A673 (cell line): ENCODE measurements around the gene HTD2.

ENCODE experiments used
- CTCF ChIP-seq: fragments of 300-800, 200-600 bp; sonication (generic); conservative IDR thresholded peaks from 2 replicates; pipeline ENCODE4 v1.5.1; 2017; ENCODE audit warnings: low read depth, mild to moderate bottlenecking, antibody characterized with exemption, low read length, moderate library complexity, mixed read lengths
- EZH2 ChIP-seq: fragments of 200-600 bp; sonication (generic); IDR thresholded peaks from 2 replicates; pipeline ENCODE4 v1.6.1; 2017; ENCODE audit warnings: borderline replicate concordance, low read depth, mild to moderate bottlenecking, mixed read lengths, antibody characterized with exemption, low read length; ENCODE audit not compliant: poor library complexity, severe bottlenecking

DNA sequence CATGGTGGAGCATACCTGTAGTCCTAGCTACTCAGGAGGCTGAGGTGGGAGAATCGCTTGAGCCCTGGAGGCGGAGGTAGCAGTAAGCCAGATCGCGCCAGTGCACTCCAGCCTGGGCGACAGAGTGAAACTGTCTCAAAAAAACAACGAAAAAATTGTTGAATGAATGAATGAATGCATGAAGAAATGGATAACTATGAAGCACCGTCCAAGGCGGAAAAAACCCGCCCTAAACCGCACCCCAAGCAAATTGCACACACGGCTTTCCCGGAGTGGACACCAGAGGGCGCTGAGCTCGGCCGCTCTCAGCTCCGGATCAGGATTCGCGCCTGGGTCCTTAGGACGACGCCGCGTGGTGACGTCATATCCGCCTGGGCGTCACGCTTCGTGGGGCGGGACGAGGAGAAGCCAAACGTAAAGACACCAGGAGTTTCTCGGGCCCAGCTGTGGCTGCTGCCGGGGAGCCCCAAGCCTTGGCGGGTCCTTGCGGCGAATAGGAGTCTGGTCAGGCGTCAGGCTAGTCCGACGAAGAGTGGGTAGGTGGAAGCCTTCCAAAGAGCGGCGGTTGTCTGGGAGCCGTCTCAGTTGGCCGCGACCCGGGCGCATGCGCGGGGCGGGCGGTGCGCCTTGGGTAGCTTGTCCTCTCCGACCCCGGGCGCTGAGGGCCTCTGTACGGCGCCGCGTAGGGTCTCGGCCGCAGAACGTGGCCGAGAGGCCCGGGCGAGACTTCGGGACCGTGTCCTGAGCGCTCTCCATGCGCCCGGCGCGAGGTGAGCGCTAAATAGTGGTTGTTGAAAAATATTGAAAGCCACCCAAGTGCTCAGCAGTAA lies at the start of gene HTD2, which contains the start of gene RPP14:
- TF ChIP-seq CTCF (peak; percentile 80), EZH2 (no peak)
